Measurements from ENCODE around the gene IL17C. TPM values are rescaled to one million over a fixed set of nuclear protein-coding genes. Genes with fewer than 3 reads are reported as not detected.

Gene IL17C
- total RNA-seq, 1 donor from 2014 or later = not detected

- no peak overlapping the region for H3K4me3 ChIP-seq
- peaks cover 46% of the 10 kb centered on the region for H3K36me3 ChIP-seq
- peaks cover 17% of the 10 kb centered on the region for H3K4me1 ChIP-seq
- intact Hi-C loops (cut with DNase I) = no loop called here
- no peaks in the 10 kb centered on the region for H3K9me3 ChIP-seq
- no peak for ATAC-seq
- no peak overlapping the region for H3K27ac ChIP-seq
- DNase-seq = no peak
- no peaks in the 10 kb centered on the region for H3K27me3 ChIP-seq (ENCODE audit: low read depth)
- TF ChIP-seq CTCF (IDR thresholded peaks at IDR 0.05) = no peak
These were observed 20.3 kb downstream of the IL17C start for GRCh38 chr16:88658714-88659113.

- intact Hi-C loops (cut with DNase I) = no loop called here
- no peaks in the 10 kb centered on the region for H3K9me3 ChIP-seq
These were observed 20.8 kb downstream of the IL17C start for GRCh38 chr16:88659160-88659559.

GRCh38 chr16:88661468-88661867, 23.1 kb downstream of the IL17C start:
- intact Hi-C loops (cut with DNase I) = no loop called here
- no peak for DNase-seq
- Histone ChIP-seq H3K36me3 (peaks cover 18% of the 10 kb centered on the region), H3K9me3 (no peaks in the 10 kb centered on the region), H3K27me3 (ENCODE audit: low read depth) (no peaks in the 10 kb centered on the region), H3K4me1 (peaks cover 26% of the 10 kb centered on the region), H3K4me3 (no peak overlapping the region), H3K27ac (no peak overlapping the region)
- no peak for ATAC-seq
- no peak for TF ChIP-seq CTCF (IDR thresholded peaks at IDR 0.05)

More at GRCh38 chr16:88659160-88659559, 20.8 kb downstream of the IL17C start:
- Histone ChIP-seq H3K4me3 (no peak overlapping the region), H3K36me3 (peaks cover 41% of the 10 kb centered on the region), H3K27ac (no peak overlapping the region), H3K4me1 (peaks cover 21% of the 10 kb centered on the region), H3K27me3 (ENCODE audit: low read depth) (no peaks in the 10 kb centered on the region)
- ATAC-seq = no peak
- DNase-seq = no peak
- TF ChIP-seq CTCF (IDR thresholded peaks at IDR 0.05) = no peak

- Histone ChIP-seq H3K27me3 (ENCODE audit: low read depth) (no peaks in the 10 kb centered on the region), H3K4me1 (peaks cover 26% of the 10 kb centered on the region), H3K36me3 (peaks cover 10% of the 10 kb centered on the region), H3K4me3 (peak overlapping the region; percentile 87), H3K27ac (peak overlapping the region; percentile 91), H3K9me3 (no peaks in the 10 kb centered on the region)
- no peak for DNase-seq
- TF ChIP-seq CTCF (IDR thresholded peaks at IDR 0.05) = no peak
- peak; percentile 4 to 31 for ATAC-seq
- intact Hi-C loops (cut with DNase I) = no loop called here
These were observed 24.0 kb downstream of the IL17C start for GRCh38 chr16:88662222-88662842.

GRCh38 chr16:88662843-88663606, 24.7 kb downstream of the IL17C start, which contains the start of gene MVD:
Gene MVD, minus strand, starts transcription at chr16:88663091. Its CDS starts 11 bp downstream, at chr16:88663080.
- peak within 1 kb of the TSS; percentile 91 for H3K27ac ChIP-seq
- H3K36me3 ChIP-seq = peaks cover 4% of the 10 kb centered on the region
- peak; percentile 97 for DNase-seq
- no peak for TF ChIP-seq CTCF (IDR thresholded peaks at IDR 0.05)
- intact Hi-C loops (cut with DNase I) = no loop called here
- peaks cover 26% of the 10 kb centered on the region for H3K4me1 ChIP-seq
- peak within 1 kb of the TSS; percentile 87 for H3K4me3 ChIP-seq
- no peaks in the 10 kb centered on the region for H3K9me3 ChIP-seq
- no peaks in the 10 kb centered on the region for H3K27me3 ChIP-seq (ENCODE audit: low read depth)
- peak; percentile 98 to 99 for ATAC-seq
